HuH-7.5 (cell line): Measurements from ENCODE around the gene ABCC6.
"Not testable (repeated sequence)": the region's sequence is repeated elsewhere in the genome, so short reads cannot be mapped to it uniquely, and the experiment has no call there.

ENCODE experiments used
- DNase-seq: peaks from one replicate; pipeline ENCODE4 v3.0.0; 2011; ENCODE audit warnings: low spot score

ABCC6 gene

GRCh38 chr16:16223662-16224241, 458 bp upstream of the ABCC6 start:
- DNase-seq, result not testable (repeated sequence)

- DNase-seq, result not testable (repeated sequence)
These were observed 1.9 kb downstream of the ABCC6 start for GRCh38 chr16:16221382-16221781.

- DNase-seq, result not testable (repeated sequence)
These were observed 2.8 kb downstream of the ABCC6 start for GRCh38 chr16:16220449-16220848.

GRCh38 chr16:16218787-16219186, 4.5 kb downstream of the ABCC6 start:
- DNase-seq, result not testable (repeated sequence)

GRCh38 chr16:16218349-16218748, 4.9 kb downstream of the ABCC6 start:
- DNase-seq, result not testable (repeated sequence)

- not testable (repeated sequence) for DNase-seq
These were observed 9.4 kb downstream of the ABCC6 start for GRCh38 chr16:16213863-16214293.

- DNase-seq, result not testable (repeated sequence)
These were observed 11.9 kb downstream of the ABCC6 start for GRCh38 chr16:16211404-16211803.

- not testable (repeated sequence) for DNase-seq
These were observed 14.8 kb downstream of the ABCC6 start for GRCh38 chr16:16208461-16208860.

- DNase-seq, result not testable (repeated sequence)
These were observed 15.4 kb downstream of the ABCC6 start for GRCh38 chr16:16207787-16208334.

GRCh38 chr16:16207097-16207786, 16.1 kb downstream of the ABCC6 start:
- DNase-seq, result not testable (repeated sequence)

- not testable (repeated sequence) for DNase-seq
These were observed 17.4 kb downstream of the ABCC6 start for GRCh38 chr16:16205864-16206263.

GRCh38 chr16:16204552-16204951, 18.7 kb downstream of the ABCC6 start:
- DNase-seq, result not testable (repeated sequence)

GRCh38 chr16:16203494-16203893, 19.8 kb downstream of the ABCC6 start:
- not testable (repeated sequence) for DNase-seq

GRCh38 chr16:16202400-16203143, 20.7 kb downstream of the ABCC6 start:
- not testable (repeated sequence) for DNase-seq

- DNase-seq, result not testable (repeated sequence)
These were observed 21.4 kb downstream of the ABCC6 start for GRCh38 chr16:16201880-16202279.

GRCh38 chr16:16200391-16200790, 22.9 kb downstream of the ABCC6 start:
- DNase-seq, result not testable (repeated sequence)

- DNase-seq, result not testable (repeated sequence)
These were observed 23.9 kb downstream of the ABCC6 start for GRCh38 chr16:16199428-16199827.

GRCh38 chr16:16197966-16198365, 25.3 kb downstream of the ABCC6 start:
- no peak for DNase-seq

- no peak for DNase-seq
These were observed 26.0 kb downstream of the ABCC6 start for GRCh38 chr16:16197331-16197730.

- no peak for DNase-seq
These were observed 27.2 kb downstream of the ABCC6 start for GRCh38 chr16:16196099-16196498.

GRCh38 chr16:16191493-16192167, 31.7 kb downstream of the ABCC6 start:
- no peak for DNase-seq

- not testable (repeated sequence) for DNase-seq
These were observed 32.3 kb downstream of the ABCC6 start for GRCh38 chr16:16190966-16191365.
